ENCODE data around the gene RNU6-9. TPM values are rescaled to one million over a fixed set of nuclear protein-coding genes. Genes with fewer than 3 reads are reported as not detected.

RNU6-9 gene
- total RNA-seq, 2 donors from 2014 or later = not detected

DNA sequence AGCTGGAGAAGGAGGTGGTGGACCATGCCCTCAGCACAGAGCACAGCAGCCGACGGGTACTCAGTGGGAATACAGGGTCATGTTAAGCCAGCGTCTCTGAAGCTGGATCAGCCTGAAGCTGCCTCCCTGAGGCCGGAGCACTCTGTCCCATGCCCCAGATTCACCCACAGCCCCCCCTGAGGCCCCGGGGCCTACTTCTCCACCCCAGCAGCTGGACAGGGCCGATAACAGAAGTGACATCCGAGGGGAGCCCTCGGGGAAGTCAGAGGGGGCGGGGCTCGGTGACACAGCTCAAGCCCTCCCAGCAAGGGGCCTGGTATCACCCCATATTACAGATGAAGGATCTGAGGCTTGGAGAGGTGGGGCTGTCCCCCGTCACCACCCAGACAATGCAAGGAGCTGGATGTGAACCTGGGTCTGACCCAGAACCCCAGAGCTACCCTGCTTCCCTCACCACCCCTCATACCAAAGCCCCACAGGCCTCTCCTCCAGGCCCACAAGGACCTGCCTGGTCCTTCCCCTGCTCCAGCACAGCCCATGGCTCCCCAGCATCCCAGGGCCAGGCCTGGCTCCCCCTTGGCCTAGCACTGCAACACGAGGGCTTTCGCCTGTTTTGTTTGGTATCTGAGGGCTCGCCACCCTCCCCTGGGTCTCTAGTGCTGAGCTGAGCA lies 14.0 kb downstream of the RNU6-9 start:
- ATAC-seq (peak in 1 of 2 donors; percentile 6), DNase-seq (no peak)
- intact Hi-C loops (cut with DNase I) = no loop called here

DNA sequence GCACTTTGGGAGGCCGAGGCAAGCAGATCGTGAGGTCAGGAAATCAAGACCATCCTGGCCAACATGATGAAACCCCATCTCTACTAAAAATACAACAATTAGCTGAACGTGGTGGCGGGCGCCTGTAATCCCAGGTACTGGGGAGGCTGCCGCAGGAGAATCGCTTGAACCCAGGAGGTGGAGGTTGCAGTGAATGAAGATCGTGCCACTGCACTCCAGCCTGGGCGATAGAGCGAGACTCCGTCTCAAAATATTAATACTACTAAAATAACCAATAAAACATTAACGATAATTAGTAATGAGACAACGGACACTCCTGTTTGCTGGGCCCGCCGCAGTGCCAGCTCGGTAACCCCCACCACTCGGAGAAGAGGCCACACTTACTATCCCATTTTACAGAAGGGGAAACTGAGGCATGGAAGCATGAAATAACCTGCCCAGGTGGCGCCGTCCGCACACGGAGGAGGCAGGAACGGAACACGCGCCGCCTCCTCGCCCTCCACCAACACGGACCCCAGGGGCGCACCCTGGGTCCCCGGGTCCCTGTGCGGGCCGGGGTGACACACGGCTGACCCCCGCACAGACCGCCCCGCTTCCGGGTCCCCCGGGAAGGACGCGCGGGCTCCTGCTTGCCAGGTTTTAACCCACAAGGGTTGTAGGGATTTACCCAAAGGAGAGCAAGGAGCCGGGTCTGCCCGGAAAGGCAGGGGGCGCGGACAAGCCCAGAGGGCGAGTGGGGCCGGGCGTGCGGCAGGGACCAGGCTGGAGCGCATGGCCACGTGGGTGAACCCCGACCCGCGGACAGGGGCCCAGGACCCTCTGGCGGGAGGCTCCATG lies 18.1 kb downstream of the RNU6-9 start:
- DNase-seq = no peak
- intact Hi-C loops (cut with DNase I) = no loop called here
- ATAC-seq = no peak

GRCh38 chr19:912181-913079 lies 19.1 kb downstream of the RNU6-9 start:
- ATAC-seq (peak; percentile 12 to 26), DNase-seq (no peak)
- intact Hi-C loops (cut with DNase I) = no loop called here

GRCh38 chr19:913080-913748 lies 19.9 kb downstream of the RNU6-9 start, which contains the start of gene R3HDM4:
Gene R3HDM4 (minus strand): TSS chr19:913219. CDS start chr19:913157, 62 bp downstream.
- peak; percentile 91 to 95 for ATAC-seq
- intact Hi-C loops (cut with DNase I) = no loop called here

DNA sequence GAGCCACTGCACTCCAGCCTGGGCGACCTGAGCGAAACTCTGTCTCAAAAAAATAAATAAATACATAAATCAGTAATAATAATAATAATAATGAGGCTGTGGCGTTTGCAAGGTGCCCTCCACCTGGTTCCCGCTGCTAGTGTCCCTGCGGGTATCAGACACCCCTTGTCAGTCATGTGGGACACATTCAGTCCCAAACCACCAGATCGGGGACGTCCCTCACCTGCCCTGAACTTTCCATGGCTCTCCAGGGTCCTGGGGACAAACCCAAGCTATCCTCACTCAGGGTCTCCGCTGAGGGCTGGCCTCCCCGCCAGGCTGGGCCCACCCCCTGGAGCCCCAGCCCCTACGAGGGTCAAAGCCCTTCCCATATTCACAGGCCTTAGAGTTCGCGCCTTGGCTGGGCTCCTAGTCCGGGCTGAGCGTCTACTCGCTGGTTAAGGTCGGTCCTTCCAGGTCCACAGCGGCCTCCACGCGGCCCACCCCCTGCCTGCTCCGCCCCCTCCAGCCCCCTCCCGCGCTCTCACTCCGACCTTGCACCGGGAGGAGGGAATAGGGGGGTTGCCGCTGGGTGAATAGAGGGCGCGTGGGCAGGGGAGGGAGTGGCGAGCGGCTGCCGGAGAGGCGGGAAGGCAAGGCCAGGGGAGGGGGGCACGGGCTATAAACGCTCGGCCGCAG lies 23.5 kb downstream of the RNU6-9 start:
- ATAC-seq = peak in 1 of 2 donors; percentile 8
- no peak for DNase-seq
- intact Hi-C loops (cut with DNase I) = loop anchor here (5.0 kb wide), 1 partner anchor 54 kb away; no protein-coding TSS in a partner anchor

More at GRCh38 chr19:913080-913748, 19.9 kb downstream of the RNU6-9 start, which contains the start of gene R3HDM4:
- DNase-seq = peak; percentile 86

- no peak for ATAC-seq
- no peak for DNase-seq
- intact Hi-C loops (cut with DNase I) = loop anchor here (2.0 to 5.0 kb wide), 2 partner anchors 55 to 149 kb away; no protein-coding TSS in a partner anchor
Observed at GRCh38 chr19:917323-918151, 24.3 kb downstream of the RNU6-9 start, which contains the start of gene KISS1R. Gene KISS1R (plus strand): TSS chr19:917333. CDS start chr19:917503, 170 bp downstream.

GRCh38 chr19:918152-918437 lies 24.8 kb downstream of the RNU6-9 start:
- DNase-seq (no peak), ATAC-seq (no peak)
- intact Hi-C loops (cut with DNase I) = loop anchor here (2.0 to 5.0 kb wide), 2 partner anchors 56 to 149 kb away; no protein-coding TSS in a partner anchor

GRCh38 chr19:918481-919198 lies 25.4 kb downstream of the RNU6-9 start:
- DNase-seq (no peak), ATAC-seq (no peak)
- intact Hi-C loops (cut with DNase I) = loop anchor here (2.0 to 5.0 kb wide), 2 partner anchors 56 to 150 kb away; no protein-coding TSS in a partner anchor

DNA sequence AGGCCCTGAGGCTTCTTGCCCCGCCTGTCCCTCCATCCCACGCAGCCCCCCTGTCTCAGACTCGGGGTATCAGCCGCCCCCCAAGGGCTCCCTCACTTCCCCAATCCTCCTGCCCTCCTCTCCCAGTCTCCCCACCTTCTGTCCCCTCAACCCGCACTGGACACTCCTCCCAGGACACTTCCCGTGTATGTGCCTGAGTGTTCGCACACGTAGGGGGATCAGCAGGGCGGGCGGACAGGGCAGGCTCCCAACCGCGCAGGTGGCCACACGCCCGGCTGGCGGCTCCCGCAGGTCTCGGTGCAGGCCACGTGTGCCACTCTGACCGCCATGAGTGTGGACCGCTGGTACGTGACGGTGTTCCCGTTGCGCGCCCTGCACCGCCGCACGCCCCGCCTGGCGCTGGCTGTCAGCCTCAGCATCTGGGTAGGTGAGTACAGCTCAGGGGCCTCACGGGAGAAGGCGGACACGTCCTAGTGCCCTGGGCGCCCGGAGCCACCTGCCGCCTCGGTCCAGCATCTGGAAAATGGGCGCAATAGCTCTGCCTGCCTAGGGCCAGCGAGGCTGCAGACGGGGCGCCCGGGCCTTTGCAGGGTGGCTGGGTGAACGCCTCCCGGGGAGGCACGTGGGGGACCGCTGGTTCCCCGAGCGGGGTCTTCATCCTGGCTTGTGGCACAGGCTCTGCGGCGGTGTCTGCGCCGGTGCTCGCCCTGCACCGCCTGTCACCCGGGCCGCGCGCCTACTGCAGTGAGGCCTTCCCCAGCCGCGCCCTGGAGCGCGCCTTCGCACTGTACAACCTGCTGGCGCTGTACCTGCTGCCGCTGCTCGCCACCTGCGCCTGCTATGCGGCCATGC lies 26.1 kb downstream of the RNU6-9 start:
- ATAC-seq (no peak), DNase-seq (no peak)
- intact Hi-C loops (cut with DNase I) = loop anchor here (2.0 to 5.0 kb wide), 2 partner anchors 57 to 151 kb away; no protein-coding TSS in a partner anchor

GRCh38 chr19:920051-920864 lies 27.0 kb downstream of the RNU6-9 start:
- peak in 1 of 2 donors; percentile 8 for ATAC-seq
- DNase-seq = no peak
- intact Hi-C loops (cut with DNase I) = no loop called here

GRCh38 chr19:924553-925086 lies 31.3 kb downstream of the RNU6-9 start:
- DNase-seq (no peak), ATAC-seq (no peak)
- intact Hi-C loops (cut with DNase I) = no loop called here

DNA sequence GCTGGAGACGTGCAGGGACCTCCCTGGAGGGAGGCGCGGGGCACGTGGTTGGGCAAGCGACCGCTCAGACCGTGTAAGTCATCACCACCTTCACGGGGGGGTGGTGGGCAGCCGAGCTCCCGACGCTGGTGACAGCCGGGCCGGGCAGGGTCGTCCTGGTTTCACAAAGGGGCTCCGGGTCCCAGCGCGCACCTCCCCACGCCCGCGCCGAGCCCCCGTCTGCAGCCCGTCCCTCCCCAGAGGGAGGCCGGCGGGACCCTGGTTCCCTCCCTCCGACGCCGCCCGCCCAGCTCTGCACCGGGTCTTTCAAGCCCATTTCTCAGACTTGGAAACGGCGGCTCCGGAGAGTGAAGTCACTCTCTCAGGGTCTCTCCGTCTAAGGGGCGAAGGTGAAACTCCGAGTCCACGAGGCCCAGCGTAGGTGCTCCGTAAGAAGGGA lies 31.8 kb downstream of the RNU6-9 start:
- intact Hi-C loops (cut with DNase I) = no loop called here
- peak; percentile 31 to 65 for ATAC-seq
- peak; percentile 69 for DNase-seq

DNA sequence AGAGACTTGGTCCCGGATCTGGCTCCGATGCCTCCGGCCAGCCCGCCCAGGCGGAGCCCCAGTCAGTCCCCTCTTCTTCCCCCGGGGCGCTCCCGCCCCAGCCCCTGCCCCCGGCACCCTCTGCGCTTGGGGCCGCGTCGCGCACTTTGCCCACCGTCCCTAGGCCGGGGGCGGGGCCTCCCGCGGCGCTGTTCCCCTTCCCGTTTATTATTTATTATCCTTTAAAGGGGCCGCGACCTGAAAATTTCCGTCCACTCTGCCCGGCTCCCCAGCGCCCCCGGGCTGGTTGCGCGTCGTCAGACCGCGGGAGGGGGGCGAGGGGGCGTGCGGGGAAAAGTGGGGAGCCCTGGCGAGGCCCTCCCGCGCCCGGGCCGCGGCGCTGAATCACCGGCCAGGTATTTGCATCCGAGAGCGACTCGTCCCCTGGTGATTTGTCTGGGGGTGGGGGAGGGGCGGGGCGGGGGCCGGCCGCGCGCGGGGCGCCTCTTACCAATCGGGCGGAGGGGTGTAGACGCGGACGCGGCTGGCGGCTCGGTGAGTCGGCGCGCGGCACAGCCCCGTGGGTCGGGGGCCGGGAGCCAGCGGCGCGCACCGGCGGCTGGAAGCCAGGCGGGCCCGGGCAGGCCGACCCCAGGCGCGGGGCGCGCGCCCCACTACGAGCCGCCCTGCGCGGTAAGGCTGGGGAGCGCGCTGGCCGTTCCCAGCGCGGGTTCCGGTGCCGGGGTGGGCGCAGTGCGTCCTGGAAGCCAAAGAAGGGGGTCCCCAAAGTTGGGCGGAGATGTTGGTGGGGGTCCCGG lies 32.4 kb downstream of the RNU6-9 start, which contains the start of gene ARID3A:
TSS of gene ARID3A (plus strand) at position 510 of the 797 bp plus-strand sequence. CDS start 3,494 bp downstream, outside the sequence.
- ATAC-seq = peak; percentile 84
- DNase-seq = peak; percentile 83
- intact Hi-C loops (cut with DNase I) = no loop called here

- no peak for DNase-seq
- intact Hi-C loops (cut with DNase I) = no loop called here
- no peak for ATAC-seq
Observed at GRCh38 chr19:926323-926588, 33.0 kb downstream of the RNU6-9 start.
